ENCODE data around the gene PASD1. TPM values are rescaled to one million over a fixed set of nuclear protein-coding genes. Genes with fewer than 3 reads are reported as not detected.
"Not testable (repeated sequence)": the region's sequence is repeated elsewhere in the genome, so short reads cannot be mapped to it uniquely, and the experiment has no call there.

Gene PASD1
- total RNA-seq, 4 donors from 2014 or later, result not detected

GRCh38 chrX:151564035-151564434, 560 bp downstream of the PASD1 start:
- WGBS, 2 donors, result 95 to 98% methylated on average over 21 of the region's 21 CpGs
- intact Hi-C loops (cut with DNase I; ENCODE audit: low total_unique reads), result no loop called here
- no peak for TF ChIP-seq CTCF (IDR thresholded peaks at IDR 0.05)
- TF ChIP-seq POLR2A (IDR thresholded peaks at IDR 0.05), result no peak
- H3K4me3 ChIP-seq (ENCODE audit: low read depth, poor library complexity, severe bottlenecking), result no peak overlapping the region
- no peak for DNase-seq (ENCODE audit: low spot score in 2 of 2)

DNA sequence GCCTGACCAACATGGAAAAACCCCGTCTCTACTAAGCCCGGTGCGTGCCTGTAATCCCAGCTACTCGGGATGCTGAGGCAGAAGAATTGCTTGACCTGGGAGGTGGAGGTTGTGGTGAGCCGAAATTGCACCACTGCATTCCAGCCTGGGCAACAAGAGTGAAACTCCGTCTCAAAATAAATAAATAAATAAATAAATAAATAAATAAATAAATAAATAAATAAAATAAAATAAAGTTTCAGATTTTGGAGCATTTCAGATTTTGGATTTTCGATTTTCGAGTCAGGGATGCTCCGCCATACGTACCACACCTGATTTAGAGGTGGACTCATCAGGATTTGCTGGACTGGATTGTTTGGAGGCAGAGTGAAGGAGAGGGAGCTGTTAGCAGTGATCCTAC, 3.4 kb downstream of the PASD1 start:
- H3K4me3 ChIP-seq (ENCODE audit: low read depth, poor library complexity, severe bottlenecking); intact Hi-C loops (cut with DNase I; ENCODE audit: low total_unique reads); DNase-seq (ENCODE audit: low spot score in 2 of 2): not testable (repeated sequence)
- WGBS, 2 donors, result 88 to 89% methylated on average over 10 of the region's 10 CpGs

DNA sequence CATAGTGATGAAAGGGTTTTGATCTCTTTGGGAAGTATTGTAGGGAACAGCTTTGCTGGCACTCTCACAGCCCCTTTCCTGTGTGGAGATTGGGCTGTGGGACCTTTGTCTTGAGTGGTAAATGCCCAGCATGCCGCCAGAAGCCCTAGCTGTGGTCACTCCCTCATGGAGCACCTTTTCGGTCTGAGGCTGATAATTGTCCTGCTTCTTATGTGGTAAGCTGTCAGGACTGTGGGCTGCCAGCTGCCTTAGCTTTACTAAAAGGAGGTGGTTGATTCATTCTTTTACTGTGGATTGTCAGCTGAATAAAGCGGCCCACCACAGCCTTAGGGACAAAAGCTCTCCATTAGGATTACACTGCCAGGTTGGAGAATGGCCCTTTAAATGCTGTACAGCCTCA, 7.1 kb downstream of the PASD1 start:
- DNase-seq (ENCODE audit: low spot score in 2 of 2), result no peak
- H3K4me3 ChIP-seq (ENCODE audit: low read depth, poor library complexity, severe bottlenecking), result no peak overlapping the region
- intact Hi-C loops (cut with DNase I; ENCODE audit: low total_unique reads), result no loop called here
- no peak for TF ChIP-seq POLR2A (IDR thresholded peaks at IDR 0.05)
- WGBS, 2 donors, result 74 to 92% methylated on average over 2 to 3 of the region's 3 CpGs

DNA sequence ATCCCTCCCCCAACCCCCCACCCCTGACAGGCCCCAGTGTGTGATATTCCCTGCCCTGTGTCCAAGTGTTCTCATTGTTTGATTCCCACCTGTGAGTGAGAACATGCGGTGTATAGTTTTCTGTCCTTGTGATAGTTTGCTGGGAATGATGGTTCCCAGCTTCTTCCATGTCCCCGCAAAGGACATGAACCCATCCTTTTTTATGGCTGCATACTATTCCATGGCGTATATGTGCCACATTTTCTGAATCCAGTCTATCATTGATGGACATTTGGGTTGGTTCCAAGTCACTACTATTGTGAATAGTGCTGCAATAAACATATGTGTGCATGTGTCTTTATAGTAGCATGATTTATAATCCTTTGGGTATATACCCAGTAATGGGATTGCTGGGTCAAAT, 29.9 kb downstream of the PASD1 start:
- intact Hi-C loops (cut with DNase I; ENCODE audit: low total_unique reads); H3K4me3 ChIP-seq (ENCODE audit: low read depth, poor library complexity, severe bottlenecking); DNase-seq (ENCODE audit: low spot score in 2 of 2): not testable (repeated sequence)
- WGBS, 2 donors, result 90 to 94% methylated on average over 3 of the region's 3 CpGs

DNA sequence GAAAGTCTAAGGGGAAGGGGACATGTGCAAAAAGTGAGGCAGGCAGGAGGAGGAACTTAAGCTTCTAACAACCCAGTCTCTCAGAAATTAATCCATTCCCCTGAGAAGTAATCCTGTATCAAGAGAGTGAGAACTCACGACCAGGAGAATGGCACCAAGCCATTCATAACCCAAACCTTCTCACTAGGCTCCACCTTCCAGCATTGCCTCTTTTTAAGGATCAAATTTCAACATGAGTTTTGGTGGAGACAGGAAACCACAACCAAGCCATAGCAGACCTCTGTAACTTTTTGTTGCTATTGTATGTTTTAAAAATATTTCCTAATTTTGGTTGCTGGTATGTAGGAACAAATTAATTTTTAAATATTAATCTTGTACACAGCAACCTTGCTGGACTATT, 32.8 kb downstream of the PASD1 start:
- 0 to 10% methylated on average over 1 of the region's 1 CpG for WGBS, 2 donors
- no peak overlapping the region for H3K4me3 ChIP-seq (ENCODE audit: low read depth, poor library complexity, severe bottlenecking)
- intact Hi-C loops (cut with DNase I; ENCODE audit: low total_unique reads), result no loop called here
- no peak for DNase-seq (ENCODE audit: low spot score in 2 of 2)
- TF ChIP-seq POLR2A (IDR thresholded peaks at IDR 0.05) (no peak), CTCF (IDR thresholded peaks at IDR 0.05) (no peak)

DNA sequence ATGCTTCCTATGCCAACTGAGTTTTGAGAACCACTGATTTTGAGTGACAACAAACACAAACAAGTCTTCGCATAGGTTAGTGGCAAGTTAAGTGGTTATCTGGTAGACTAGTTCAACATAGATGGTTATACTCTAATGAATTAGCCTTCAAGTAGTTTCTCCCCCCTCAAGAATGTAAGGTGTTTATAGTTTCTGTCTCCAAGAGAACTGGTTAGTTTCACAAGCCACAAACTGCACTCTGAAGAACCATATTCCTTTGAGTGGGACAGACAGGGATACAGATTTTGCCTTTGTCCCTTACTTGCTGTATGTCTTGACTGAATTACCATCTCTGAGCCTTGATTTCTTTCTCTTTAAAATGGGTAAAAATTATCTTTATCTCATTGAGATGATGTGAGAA, 41.5 kb downstream of the PASD1 start:
- no peak overlapping the region for H3K4me3 ChIP-seq (ENCODE audit: low read depth, poor library complexity, severe bottlenecking)
- intact Hi-C loops (cut with DNase I; ENCODE audit: low total_unique reads), result no loop called here
- no peak for TF ChIP-seq POLR2A (IDR thresholded peaks at IDR 0.05)
- no peak for TF ChIP-seq CTCF (IDR thresholded peaks at IDR 0.05)
- no peak for DNase-seq (ENCODE audit: low spot score in 2 of 2)
- WGBS, 2 donors, result 87 to 89% methylated on average over 1 of the region's 1 CpG

DNA sequence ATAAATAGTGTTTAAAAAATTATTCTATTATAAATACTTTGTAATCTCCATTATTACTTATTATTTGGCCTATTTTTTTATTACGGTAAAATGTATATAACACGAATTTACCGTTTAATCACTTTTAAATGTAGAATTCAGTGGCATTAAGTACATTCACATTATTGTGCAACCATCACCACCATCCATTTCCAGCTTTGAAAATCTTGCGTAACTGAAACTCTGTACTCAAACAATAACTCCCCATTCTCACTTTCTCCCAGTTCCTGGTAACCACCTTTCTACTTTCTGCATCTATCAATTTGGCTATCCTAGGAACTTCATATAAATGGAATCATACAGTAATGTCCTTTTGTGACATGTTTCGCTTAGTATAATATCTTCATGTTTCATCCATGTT, 45.7 kb downstream of the PASD1 start:
- no peak overlapping the region for H3K4me3 ChIP-seq (ENCODE audit: low read depth, poor library complexity, severe bottlenecking)
- intact Hi-C loops (cut with DNase I; ENCODE audit: low total_unique reads), result no loop called here
- DNase-seq (ENCODE audit: low spot score in 2 of 2), result no peak
- no peak for TF ChIP-seq CTCF (IDR thresholded peaks at IDR 0.05)
- no peak for TF ChIP-seq POLR2A (IDR thresholded peaks at IDR 0.05)
- 80 to 94% methylated on average over 5 of the region's 5 CpGs for WGBS, 2 donors
